Activated CD8-positive, alpha-beta memory T cell treated with anti-CD3 and anti-CD28 coated beads, Interleukin-2, amount 50 U/mL, for 48 hours (primary cell): ENCODE results near the gene CDCA7.
"Not testable (repeated sequence)": the region's sequence is repeated elsewhere in the genome, so short reads cannot be mapped to it uniquely, and the experiment has no call there.

Experiments used
- DNase-seq: peaks from one replicate; pipeline ENCODE4 v3.0.0-alpha.2; 2020

Gene CDCA7

GRCh38 chr2:173354582-173355131 is at the start of gene CDCA7:
Gene CDCA7, plus strand, starts transcription at chr2:173354872. Its CDS starts 92 bp downstream, at chr2:173354964.
- DNase-seq = peak; percentile 90

DNA sequence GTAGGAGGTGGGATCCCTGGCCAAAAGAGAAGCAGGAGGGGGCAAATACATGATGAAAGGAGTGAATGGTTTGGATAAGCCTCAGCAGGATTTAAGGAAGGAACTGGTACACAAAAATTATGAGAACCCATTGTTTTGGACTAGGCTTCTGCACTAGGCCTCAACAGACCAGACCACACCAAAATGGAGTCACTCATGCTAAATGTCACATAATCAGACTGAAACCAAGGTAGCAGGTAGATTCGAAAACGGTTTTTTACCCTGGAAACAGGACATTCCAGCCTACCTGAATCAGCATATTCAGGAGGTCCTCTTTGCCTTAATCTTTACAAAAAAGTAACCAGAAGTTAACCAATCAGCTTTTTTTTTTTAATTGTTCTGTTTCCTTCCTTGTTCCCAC is 49.4 kb upstream of the CDCA7 start:
- no peak for DNase-seq

- no peak for DNase-seq
These were observed 47.4 kb upstream of the CDCA7 start for GRCh38 chr2:173307293-173307692.

- not testable (repeated sequence) for DNase-seq
These were observed 45.3 kb upstream of the CDCA7 start for GRCh38 chr2:173309370-173309769.

DNA sequence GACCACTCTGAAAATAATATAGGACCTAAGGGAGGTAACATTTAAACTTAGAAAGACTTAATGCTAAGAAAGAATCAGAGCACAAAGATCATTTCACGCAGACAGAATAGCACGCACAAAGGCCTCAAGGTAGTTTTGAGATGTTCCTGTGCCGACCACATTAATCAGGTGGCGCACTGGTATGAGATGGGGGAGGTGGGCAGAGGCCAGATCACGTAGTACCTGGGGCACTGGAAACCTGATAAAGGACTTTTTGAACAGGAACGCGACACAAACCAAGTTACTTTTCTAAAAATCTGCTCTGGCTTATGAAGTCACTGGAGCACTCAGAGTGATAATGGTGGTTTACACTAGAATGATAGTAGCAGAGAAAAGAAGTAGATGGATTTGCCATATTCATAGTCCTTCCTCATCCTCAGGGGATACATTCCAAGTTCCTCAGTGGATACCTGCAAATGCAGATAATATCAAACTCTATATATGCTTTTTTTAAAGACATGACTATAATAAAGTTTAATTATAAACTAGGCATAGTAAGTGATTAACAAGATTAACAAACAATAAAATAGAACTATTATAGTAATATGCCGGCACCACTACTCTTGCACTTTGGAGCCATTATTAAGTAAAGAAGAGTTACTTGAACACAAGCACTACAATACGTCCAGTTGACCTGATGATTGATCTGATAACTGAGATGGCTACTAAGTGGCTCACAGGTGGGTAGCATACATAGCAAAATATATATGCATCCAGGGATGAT is 42.6 kb upstream of the CDCA7 start:
- DNase-seq = no peak

GRCh38 chr2:173323371-173323770 is 31.3 kb upstream of the CDCA7 start:
- no peak for DNase-seq

DNA sequence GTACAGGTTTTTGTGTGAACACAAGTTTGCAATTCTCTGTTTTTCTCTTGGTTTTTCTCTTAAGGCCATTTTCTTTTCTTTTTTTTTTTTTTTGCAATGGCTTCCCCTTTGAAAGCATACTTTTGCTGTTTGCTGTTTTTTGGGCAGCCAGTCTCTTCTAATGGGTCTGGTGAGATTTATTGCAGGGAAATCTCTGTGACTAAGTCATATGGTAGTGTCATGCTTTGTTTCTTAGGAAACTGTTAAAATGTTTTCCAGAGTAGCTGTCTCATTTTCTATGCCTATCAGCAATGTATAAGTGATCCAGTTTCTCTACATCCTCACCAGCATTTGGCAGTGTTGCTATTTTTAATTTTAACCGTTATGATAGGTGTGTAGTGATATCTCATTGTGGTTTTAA is 27.9 kb upstream of the CDCA7 start:
- no peak for DNase-seq

DNA sequence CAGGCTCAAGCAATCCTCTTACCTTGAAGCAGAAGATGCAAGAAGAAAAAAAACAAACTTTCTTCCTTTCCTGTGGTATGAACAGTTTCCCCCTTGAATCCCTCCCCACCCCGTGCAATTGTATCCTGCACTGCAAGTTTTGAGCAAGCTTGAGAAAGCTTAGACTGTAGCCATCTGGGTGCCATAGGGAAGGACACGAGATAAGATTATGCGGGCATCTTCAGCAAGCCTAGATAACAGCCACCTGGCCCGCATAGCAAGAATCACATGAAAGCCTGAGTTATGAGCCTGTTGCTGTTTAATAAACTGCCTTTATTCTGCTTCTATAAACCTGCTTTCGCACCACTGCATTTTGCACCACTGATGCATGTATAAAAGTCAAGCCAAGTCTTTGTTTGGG is 27.3 kb upstream of the CDCA7 start:
- no peak for DNase-seq

DNA sequence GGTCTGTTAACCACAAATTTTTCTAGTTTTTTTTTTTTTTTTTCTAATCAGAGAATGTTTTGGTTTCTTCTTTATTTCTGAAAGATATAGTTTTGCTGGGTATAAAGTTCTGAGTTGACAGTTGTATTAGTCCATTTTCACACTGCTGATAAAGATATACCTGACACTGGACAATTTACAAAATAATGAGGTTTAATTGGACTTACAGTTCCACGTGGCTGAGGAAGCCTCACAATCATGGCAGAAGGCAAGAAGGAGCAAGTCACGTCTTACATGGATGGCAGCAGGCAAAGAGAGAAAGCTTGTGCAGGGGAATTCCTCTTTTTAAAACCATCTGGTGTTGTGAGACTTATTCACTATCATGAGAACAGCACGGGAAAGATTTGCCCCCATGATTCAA is 21.7 kb upstream of the CDCA7 start:
- DNase-seq = not testable (repeated sequence)

DNA sequence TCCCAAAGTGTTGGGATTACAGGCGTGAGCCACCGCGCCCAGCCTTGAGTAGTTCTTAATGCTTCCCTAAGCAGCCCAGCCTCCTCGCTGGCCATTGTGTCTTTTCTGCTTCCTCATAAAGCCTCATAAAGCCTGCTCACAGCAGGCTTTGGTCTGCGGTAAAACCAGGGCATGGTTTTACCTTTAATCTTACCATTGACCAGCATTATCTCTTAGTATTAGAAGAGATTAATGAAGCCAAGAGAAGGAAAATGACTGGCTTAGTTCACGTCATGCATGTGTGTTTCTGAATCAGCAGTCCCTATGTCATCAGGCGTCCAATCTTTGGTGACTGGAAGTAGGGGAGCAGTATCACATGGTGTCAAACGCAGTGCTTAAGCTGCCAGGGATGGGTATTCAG is 14.9 kb upstream of the CDCA7 start:
- no peak for DNase-seq

- DNase-seq = no peak
These were observed 10.8 kb upstream of the CDCA7 start for GRCh38 chr2:173343921-173344320.

GRCh38 chr2:173346035-173346434 is 8.6 kb upstream of the CDCA7 start:
- DNase-seq = no peak

DNA sequence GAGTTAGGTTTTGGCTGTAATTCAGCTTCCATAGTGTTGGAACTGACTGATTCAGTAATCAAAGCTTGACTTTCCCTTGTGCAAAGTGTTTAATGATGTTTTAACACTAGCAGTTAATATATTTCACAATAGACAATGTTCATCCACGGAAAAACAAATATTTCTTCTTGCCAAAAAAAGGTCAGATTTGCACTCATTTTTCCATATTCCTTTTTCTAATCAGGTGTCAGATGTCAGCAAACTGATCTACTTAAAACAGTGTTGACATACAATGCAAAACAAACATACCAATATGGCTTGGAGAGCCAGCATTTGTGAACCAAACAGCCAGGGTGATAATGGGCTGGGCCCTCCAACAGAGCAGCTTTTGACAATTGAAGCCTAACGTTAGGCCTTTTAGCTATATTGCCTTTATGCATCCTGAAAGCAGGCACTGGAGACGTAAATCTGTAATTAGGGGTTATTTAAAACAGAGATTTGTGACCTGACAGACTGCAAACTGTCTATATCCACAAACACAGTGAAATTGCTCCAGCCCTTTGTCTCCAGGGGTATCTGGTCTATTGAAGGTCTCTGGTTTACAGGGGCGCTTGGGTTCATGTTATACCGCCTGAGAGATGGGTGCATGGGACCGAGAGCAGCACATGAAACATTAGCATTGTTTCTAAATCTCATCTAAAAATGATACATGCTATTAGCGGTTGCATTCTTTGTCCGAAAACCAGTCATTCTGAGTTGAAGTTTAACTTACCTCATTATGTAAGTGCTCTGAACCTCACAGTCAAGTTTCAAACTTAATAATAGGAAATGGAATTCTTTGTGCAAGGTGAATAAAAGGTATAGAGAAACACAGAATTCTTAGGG is 7.1 kb upstream of the CDCA7 start:
- DNase-seq = no peak

DNA sequence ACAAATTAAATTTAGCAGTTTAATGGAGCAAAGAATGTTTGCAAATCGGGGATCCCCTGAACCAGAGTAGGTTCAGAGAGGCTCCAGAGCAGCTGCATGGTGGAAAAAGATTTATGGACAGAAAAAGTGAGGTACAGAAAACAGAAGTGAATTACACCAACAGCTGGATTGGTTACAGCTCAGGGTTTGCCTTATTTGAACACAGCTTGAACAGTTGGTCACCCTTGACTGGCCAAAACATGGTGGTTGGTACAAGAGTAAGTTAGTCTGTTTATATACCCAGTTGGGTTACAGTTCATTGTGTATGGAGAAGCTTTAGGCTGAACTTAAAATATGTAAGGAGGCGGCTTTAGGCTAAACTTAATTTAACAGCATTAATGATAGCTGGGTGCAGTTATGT is 5.4 kb upstream of the CDCA7 start:
- no peak for DNase-seq

DNA sequence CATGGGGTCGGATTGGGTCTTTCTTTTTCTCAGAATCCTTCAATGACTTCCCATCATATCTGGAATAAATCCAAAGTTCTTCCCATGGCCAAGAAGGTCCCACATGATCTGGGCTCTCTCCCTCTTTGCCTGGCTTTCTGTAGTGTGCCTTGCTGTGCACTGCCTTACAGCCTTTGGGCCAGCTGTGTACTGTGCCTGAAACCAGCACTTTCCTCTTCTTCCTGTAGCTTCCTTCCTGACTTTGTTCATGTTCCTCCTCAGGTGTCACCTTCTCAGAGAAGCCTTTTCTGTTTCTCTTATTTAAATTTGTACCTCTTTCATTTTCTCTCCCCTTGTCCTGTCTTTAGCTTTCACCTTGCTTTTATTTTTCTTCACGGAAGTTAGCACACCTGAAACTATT is 4.3 kb upstream of the CDCA7 start:
- DNase-seq = no peak

- DNase-seq = no peak
These were observed 2.8 kb upstream of the CDCA7 start for GRCh38 chr2:173351879-173352278.

- no peak for DNase-seq
These were observed 1.1 kb upstream of the CDCA7 start for GRCh38 chr2:173353556-173353955.

DNA sequence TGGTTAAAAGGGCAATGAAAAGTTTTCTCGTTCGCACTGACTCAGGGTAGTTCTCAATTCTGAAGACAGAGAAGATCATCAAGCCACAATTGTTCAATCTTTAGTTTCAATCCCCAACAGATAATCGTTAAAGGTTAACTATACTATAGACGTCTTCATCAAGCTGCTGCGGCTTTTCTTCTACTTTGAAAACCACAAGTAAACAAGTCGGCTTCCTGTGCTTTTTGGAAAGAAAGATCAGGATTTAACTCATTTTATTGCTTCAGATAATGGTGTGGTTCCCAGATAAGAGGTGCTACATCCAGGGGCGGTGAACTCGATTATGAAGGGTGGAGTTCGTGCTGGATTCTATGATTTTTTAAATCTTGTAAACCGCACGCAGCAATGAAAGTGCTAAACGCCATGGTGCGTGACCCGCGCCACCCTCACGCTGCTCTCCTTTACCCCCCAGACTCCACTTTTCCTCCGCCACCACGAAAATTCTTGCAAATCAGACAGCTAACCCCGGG is 545 bp upstream of the CDCA7 start:
- no peak for DNase-seq

DNA sequence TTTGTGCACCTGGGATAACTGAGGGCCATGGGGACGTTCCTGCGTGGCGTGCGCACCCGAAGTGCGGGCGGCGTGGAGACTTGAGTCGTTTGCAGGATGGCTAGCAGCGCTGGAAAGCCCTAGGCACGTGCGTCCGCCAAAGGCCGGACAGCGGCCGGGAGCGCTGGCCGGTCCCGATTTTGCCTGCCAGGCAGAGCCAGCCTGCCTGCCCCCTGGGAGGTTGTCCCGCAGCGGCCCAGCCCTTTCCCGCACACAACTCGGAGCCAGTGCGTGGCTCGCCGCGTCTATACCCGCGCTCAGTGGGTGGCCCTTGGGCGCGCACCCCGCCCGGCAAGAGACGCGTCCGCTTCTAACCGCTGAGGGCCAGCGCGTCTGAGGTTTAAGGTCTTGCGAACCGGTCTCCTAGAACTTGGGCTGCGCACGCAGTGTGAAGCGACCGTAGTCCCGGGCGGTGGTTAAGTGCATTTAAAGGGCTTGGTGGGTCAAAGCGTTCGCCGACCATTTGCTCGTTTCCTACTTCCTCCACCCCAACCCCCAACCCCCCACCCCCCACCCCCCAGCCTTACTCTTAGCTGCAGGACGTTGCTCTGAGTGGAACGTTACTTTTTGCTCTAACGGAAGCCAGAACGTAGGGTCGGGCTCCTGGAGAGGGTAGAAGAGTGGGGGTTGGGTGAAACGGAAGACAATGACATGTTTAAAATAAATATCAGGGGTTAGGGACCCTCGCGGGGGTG is 627 bp downstream of the CDCA7 start:
- DNase-seq = peak; percentile 76

DNA sequence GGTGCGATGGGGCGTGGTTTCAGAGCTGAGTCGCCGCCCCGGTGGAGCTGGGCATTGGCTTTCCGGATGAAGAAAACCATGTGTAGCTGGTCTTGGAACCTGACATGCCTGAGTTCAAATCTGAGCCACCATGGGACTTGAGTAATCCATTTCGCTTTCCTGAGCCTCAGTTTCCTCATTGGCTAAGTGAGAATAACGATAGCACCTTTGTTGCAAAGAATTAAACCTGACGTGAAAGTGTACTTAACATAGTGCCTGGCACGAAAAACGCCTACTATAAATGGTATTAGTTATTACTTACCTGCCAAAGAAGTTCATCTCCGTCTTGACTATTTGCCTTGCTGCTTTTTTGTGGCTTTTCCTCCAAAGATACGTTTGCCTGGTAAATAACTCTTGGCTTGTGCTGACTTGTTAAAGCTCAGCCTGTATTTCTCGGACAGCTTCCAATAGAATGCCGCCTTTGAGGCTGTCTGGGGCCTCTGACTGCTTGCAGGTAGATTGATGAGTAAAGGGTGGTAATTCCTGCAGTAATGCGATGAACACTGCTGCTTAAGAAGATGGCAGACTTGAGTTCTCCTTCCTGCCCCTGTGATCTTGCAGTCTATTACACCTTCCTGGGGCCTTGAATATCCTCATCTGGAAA is 1.3 kb downstream of the CDCA7 start:
- no peak for DNase-seq

DNA sequence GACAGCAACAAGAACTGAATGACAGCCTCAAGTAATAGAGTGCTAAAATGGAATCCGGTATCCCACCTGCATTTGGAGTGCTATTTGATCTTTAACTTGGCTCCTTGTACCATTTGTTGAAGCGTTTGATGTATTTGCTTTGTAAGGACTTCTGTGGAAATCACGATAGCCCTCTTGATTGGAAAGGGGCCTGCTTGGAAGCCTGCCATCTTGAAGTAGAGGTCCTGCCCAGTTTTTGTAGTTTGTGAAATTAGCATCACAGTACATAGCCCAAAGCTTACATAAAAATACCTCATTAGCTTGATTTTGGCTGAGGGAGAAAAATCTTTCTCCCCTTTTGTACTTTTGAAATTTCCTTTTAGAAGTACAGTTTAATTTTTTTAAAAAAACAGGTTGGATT is 2.7 kb downstream of the CDCA7 start:
- DNase-seq = no peak

GRCh38 chr2:173358616-173359015 is 3.9 kb downstream of the CDCA7 start:
- DNase-seq = no peak

DNA sequence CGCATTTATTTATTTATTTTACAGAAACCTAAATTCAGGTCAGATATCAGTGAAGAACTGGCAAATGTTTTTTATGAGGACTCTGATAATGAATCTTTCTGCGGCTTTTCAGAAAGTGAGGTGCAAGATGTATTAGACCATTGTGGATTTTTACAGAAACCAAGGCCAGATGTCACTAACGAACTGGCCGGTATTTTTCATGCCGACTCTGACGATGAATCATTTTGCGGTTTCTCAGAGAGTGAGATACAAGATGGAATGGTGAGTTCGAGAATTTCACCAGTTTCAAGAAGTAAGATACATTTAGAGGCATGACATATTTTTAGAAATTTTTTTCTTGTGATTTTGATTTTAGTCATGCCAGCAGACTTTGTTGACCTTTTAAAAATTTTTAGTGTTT is 4.6 kb downstream of the CDCA7 start:
- DNase-seq = no peak
